Measurements from ENCODE around the gene TENM4.
"Not testable (repeated sequence)": the region's sequence is repeated elsewhere in the genome, so short reads cannot be mapped to it uniquely, and the experiment has no call there.

The TENM4 gene

DNA sequence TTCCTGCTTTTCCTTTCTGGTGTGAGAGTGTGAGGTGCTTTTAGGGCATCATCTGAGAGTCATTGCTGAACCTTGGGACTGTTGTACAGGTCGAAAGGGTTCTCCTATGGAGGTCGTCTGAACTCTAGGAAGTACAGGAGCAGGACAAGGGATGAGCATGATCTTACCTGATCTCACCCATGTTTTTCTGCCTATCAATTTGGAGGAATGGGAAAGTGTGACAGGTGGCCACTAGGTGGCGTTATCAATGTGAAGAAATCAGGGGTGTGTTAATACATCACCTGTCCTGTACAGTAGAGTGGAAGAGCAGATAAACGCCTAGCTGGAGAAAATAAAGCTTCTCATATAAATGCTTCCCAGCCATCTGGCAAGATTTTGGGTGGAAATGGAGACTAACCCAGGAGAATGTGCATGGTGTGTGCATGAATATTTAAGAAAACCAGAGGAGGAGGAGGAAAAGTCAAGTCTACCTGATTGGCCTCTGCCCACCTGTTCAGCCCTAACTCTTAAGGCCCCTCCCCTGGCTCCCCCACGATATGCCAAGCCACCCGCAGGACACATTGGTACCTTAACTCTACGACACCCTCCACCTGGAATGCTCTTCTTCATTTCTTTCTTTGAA is 794.2 kb downstream of the TENM4 start:
- Histone ChIP-seq H3K9me3 (ENCODE audit: control insufficient read depth, insufficient read depth, low read length) (no peaks in the 10 kb centered on the region), H3K4me3 (ENCODE audit: low read depth, low read length) (no peak overlapping the region), H3K9ac (ENCODE audit: low read depth, low read length) (no peak overlapping the region), H3K4me1 (ENCODE audit: control insufficient read depth, insufficient read depth, low read length) (no peaks in the 10 kb centered on the region), H3K27me3 (ENCODE audit: control insufficient read depth, insufficient read depth, low read length) (no peaks in the 10 kb centered on the region), H3K36me3 (ENCODE audit: control insufficient read depth, insufficient read depth, low read length) (no peaks in the 10 kb centered on the region)

GRCh38 chr11:78645226-78646202 is 795.3 kb downstream of the TENM4 start:
- Histone ChIP-seq H3K9me3 (ENCODE audit: control insufficient read depth, insufficient read depth, low read length) (no peaks in the 10 kb centered on the region), H3K36me3 (ENCODE audit: control insufficient read depth, insufficient read depth, low read length) (no peaks in the 10 kb centered on the region), H3K27me3 (ENCODE audit: control insufficient read depth, insufficient read depth, low read length) (no peaks in the 10 kb centered on the region), H3K9ac (ENCODE audit: low read depth, low read length) (no peak overlapping the region), H3K4me1 (ENCODE audit: control insufficient read depth, insufficient read depth, low read length) (no peaks in the 10 kb centered on the region), H3K4me3 (ENCODE audit: low read depth, low read length) (no peak overlapping the region)

DNA sequence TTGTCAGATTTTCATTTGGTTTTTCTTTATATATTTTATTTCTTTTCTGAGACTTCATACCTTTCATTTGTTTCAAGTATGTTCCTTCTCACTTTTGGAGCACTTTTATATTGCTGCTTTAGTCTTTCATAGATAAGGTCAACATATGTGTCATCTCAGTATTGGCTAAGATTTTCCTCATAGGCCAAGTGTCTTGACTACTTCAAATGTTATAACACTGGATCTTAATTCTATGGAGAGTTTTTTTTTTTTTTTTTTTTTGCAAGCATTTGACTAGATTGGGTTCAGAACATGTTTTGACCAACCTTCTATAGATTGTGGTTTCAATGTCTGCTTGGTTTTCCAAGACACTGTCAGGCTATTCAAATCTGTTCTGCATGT is 797.2 kb downstream of the TENM4 start:
- no peaks in the 10 kb centered on the region for H3K36me3 ChIP-seq (ENCODE audit: control insufficient read depth, insufficient read depth, low read length)
- no peaks in the 10 kb centered on the region for H3K9me3 ChIP-seq (ENCODE audit: control insufficient read depth, insufficient read depth, low read length)
- no peaks in the 10 kb centered on the region for H3K27me3 ChIP-seq (ENCODE audit: control insufficient read depth, insufficient read depth, low read length)
- no peaks in the 10 kb centered on the region for H3K4me1 ChIP-seq (ENCODE audit: control insufficient read depth, insufficient read depth, low read length)
- H3K4me3 ChIP-seq (ENCODE audit: low read depth, low read length), result no peak overlapping the region
- no peak overlapping the region for H3K9ac ChIP-seq (ENCODE audit: low read depth, low read length)

GRCh38 chr11:78642979-78643675 is 797.7 kb downstream of the TENM4 start:
- H3K27me3 ChIP-seq (ENCODE audit: control insufficient read depth, insufficient read depth, low read length), result no peaks in the 10 kb centered on the region
- no peaks in the 10 kb centered on the region for H3K9me3 ChIP-seq (ENCODE audit: control insufficient read depth, insufficient read depth, low read length)
- H3K4me1 ChIP-seq (ENCODE audit: control insufficient read depth, insufficient read depth, low read length), result no peaks in the 10 kb centered on the region
- H3K4me3 ChIP-seq (ENCODE audit: low read depth, low read length), result no peak overlapping the region
- no peak overlapping the region for H3K9ac ChIP-seq (ENCODE audit: low read depth, low read length)
- no peaks in the 10 kb centered on the region for H3K36me3 ChIP-seq (ENCODE audit: control insufficient read depth, insufficient read depth, low read length)

GRCh38 chr11:78641541-78641940 is 799.3 kb downstream of the TENM4 start:
- Histone ChIP-seq H3K4me1 (ENCODE audit: control insufficient read depth, insufficient read depth, low read length) (no peaks in the 10 kb centered on the region), H3K27me3 (ENCODE audit: control insufficient read depth, insufficient read depth, low read length) (no peaks in the 10 kb centered on the region), H3K4me3 (ENCODE audit: low read depth, low read length) (no peak overlapping the region), H3K9ac (ENCODE audit: low read depth, low read length) (no peak overlapping the region), H3K36me3 (ENCODE audit: control insufficient read depth, insufficient read depth, low read length) (no peaks in the 10 kb centered on the region), H3K9me3 (ENCODE audit: control insufficient read depth, insufficient read depth, low read length) (no peaks in the 10 kb centered on the region)

- Histone ChIP-seq H3K9me3 (ENCODE audit: control insufficient read depth, insufficient read depth, low read length) (no peaks in the 10 kb centered on the region), H3K9ac (ENCODE audit: low read depth, low read length) (no peak overlapping the region), H3K27me3 (ENCODE audit: control insufficient read depth, insufficient read depth, low read length) (no peaks in the 10 kb centered on the region), H3K36me3 (ENCODE audit: control insufficient read depth, insufficient read depth, low read length) (no peaks in the 10 kb centered on the region), H3K4me3 (ENCODE audit: low read depth, low read length) (no peak overlapping the region), H3K4me1 (ENCODE audit: control insufficient read depth, insufficient read depth, low read length) (no peaks in the 10 kb centered on the region)
Measured at GRCh38 chr11:78638704-78639380, 802.0 kb downstream of the TENM4 start.

DNA sequence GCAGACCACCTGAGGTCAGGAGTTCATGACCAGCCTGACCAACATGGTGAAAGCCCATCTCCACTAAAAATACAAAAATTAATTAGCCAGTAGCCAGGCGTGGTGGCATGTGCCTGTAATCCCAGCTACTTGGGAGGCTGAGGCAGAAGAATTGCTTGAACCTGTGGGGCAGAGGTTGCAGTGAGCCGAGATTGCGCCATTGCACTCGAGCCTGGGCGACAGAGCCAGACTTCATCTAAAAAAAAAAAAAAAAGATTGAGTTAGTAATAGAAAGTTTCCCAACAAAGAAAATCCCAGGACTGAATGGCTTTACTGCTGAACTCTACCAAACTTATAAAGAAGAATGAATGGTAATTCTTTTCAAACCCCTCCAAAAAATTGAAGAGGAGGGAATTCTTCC is 803.3 kb downstream of the TENM4 start:
- H3K9me3 ChIP-seq (ENCODE audit: control insufficient read depth, insufficient read depth, low read length); H3K4me3 ChIP-seq (ENCODE audit: low read depth, low read length); H3K4me1 ChIP-seq (ENCODE audit: control insufficient read depth, insufficient read depth, low read length); H3K27me3 ChIP-seq (ENCODE audit: control insufficient read depth, insufficient read depth, low read length); H3K9ac ChIP-seq (ENCODE audit: low read depth, low read length); H3K36me3 ChIP-seq (ENCODE audit: control insufficient read depth, insufficient read depth, low read length): not testable (repeated sequence)

DNA sequence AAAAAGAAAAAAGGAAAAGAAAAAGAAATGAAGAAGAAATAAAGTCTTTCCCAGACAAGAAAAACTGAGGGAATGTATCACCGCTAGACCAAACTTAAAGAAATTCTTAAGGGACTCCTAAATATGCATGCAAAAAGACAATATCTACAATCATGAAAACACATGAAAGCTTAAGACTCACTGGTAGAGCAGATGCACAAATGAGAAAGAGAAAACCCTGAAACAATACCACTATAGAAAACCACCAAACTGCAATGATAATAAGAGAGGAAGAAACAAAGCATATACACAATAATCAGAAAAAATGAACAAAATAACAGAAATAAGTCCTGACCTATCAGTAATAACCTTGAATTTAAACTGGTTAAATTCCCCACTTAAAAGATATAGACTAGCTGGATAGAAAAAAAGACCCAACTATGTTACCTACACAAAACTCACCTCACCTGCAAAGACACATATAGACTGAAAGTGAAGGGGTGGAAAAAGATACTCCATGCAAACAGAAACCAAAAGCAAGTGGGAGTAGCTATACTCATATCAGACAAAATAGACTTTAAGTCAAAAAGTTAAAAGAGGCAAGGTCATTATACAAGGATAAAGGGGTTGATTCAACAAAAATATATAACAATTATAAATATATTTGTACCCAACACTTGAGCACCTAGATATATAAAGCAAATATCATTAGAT is 804.9 kb downstream of the TENM4 start:
- Histone ChIP-seq H3K27me3 (ENCODE audit: control insufficient read depth, insufficient read depth, low read length) (no peaks in the 10 kb centered on the region), H3K36me3 (ENCODE audit: control insufficient read depth, insufficient read depth, low read length) (no peaks in the 10 kb centered on the region), H3K9ac (ENCODE audit: low read depth, low read length) (no peak overlapping the region), H3K9me3 (ENCODE audit: control insufficient read depth, insufficient read depth, low read length) (no peaks in the 10 kb centered on the region), H3K4me3 (ENCODE audit: low read depth, low read length) (no peak overlapping the region), H3K4me1 (ENCODE audit: control insufficient read depth, insufficient read depth, low read length) (no peaks in the 10 kb centered on the region)

- H3K36me3 ChIP-seq (ENCODE audit: control insufficient read depth, insufficient read depth, low read length), result no peaks in the 10 kb centered on the region
- H3K9ac ChIP-seq (ENCODE audit: low read depth, low read length), result no peak overlapping the region
- peaks cover 3% of the 10 kb centered on the region for H3K9me3 ChIP-seq (ENCODE audit: control insufficient read depth, insufficient read depth, low read length)
- no peaks in the 10 kb centered on the region for H3K27me3 ChIP-seq (ENCODE audit: control insufficient read depth, insufficient read depth, low read length)
- no peak overlapping the region for H3K4me3 ChIP-seq (ENCODE audit: low read depth, low read length)
- no peaks in the 10 kb centered on the region for H3K4me1 ChIP-seq (ENCODE audit: control insufficient read depth, insufficient read depth, low read length)
Measured at GRCh38 chr11:78633516-78634310, 807.1 kb downstream of the TENM4 start.

DNA sequence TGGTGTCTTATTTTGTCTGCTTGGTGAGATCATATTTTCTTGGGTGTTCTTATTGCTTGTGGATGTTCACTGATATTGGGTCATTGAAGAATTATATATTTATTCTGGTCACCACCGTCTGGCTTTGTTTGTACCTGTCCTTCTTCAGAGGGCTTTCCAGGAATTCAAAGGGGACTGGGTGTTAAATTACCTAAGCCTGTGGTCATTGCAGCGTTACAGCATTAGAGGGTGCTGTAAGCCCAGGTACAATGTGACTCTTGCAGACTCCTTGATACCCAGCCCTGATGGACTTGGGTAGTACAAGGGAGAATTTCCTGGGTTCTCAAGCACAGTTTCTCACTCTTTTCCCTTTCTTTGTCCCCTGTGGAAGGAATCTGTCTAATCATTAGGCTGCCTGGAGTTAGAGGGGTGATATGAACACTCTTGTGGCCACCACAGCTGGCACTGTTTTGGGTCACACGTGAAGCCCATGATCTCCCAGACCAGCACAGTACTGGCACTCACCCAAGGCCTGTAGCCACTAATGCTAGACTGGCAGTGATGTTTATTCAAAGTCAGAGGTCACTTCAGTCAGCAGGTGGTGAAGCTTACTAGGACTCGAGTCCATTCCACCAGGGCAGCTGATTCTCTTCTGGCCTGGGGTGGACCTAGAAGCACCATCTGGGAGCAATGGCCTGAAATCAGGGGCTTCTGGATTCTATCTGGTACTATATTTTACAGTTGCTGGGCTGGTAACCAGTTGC is 810.1 kb downstream of the TENM4 start:
- no peaks in the 10 kb centered on the region for H3K36me3 ChIP-seq (ENCODE audit: control insufficient read depth, insufficient read depth, low read length)
- no peak overlapping the region for H3K4me3 ChIP-seq (ENCODE audit: low read depth, low read length)
- peaks cover 3% of the 10 kb centered on the region for H3K9me3 ChIP-seq (ENCODE audit: control insufficient read depth, insufficient read depth, low read length)
- H3K9ac ChIP-seq (ENCODE audit: low read depth, low read length), result no peak overlapping the region
- H3K4me1 ChIP-seq (ENCODE audit: control insufficient read depth, insufficient read depth, low read length), result no peaks in the 10 kb centered on the region
- H3K27me3 ChIP-seq (ENCODE audit: control insufficient read depth, insufficient read depth, low read length), result no peaks in the 10 kb centered on the region

All from iPS-15b (cell line).